Endodermal cell (in vitro differentiated cells): ENCODE results near the gene METTL24. TPM values are rescaled to one million over a fixed set of nuclear protein-coding genes. Genes with fewer than 3 reads are reported as not detected.

Experiments used
- DNase-seq: peaks from one replicate; pipeline ENCODE4 v3.0.0-alpha.2; 2017
- H3K27ac ChIP-seq: 2 replicates; pipeline ENCODE4 v1.5.1; 2013; ENCODE audit warnings: mild to moderate bottlenecking, low read depth, low read length, moderate library complexity
- H3K27me3 ChIP-seq: 2 replicates; pipeline ENCODE4 v1.6.1; 2013; ENCODE audit warnings: mild to moderate bottlenecking, low read length, moderate library complexity; ENCODE audit not compliant: insufficient read depth, control insufficient read depth, poor library complexity, severe bottlenecking
- H3K36me3 ChIP-seq: 2 replicates; pipeline ENCODE4 v1.7.0; 2013; ENCODE audit warnings: mild to moderate bottlenecking, low read length, moderate library complexity; ENCODE audit not compliant: control insufficient read depth, insufficient read depth
- H3K4me1 ChIP-seq: one replicate; pipeline ENCODE4 v1.7.0; 2013; ENCODE audit warnings: low read length; ENCODE audit not compliant: control insufficient read depth, insufficient read depth
- H3K4me3 ChIP-seq: 2 replicates; pipeline ENCODE4 v1.5.1; 2013; ENCODE audit warnings: mild to moderate bottlenecking, low read length, moderate library complexity
- H3K9ac ChIP-seq: 2 replicates; pipeline ENCODE4 v1.6.1; 2013; ENCODE audit warnings: mild to moderate bottlenecking, low read length, moderate library complexity; ENCODE audit not compliant: poor library complexity, severe bottlenecking; ENCODE audit errors: extremely low read depth
- H3K9me3 ChIP-seq: 2 replicates; pipeline ENCODE4 v1.6.1; 2013; ENCODE audit warnings: mild to moderate bottlenecking, low read length, moderate library complexity; ENCODE audit not compliant: control insufficient read depth
- H3K27ac Mint-ChIP-seq: 2 replicates; pipeline ENCODE4 v1.8.0; 2020; ENCODE audit warnings: mixed read lengths
- H3K27me3 Mint-ChIP-seq: 2 replicates; pipeline ENCODE4 v1.8.0; 2021; ENCODE audit warnings: mild to moderate bottlenecking, mixed read lengths; ENCODE audit not compliant: insufficient read depth
- H3K36me3 Mint-ChIP-seq: 2 replicates; pipeline ENCODE4 v1.8.0; 2020; ENCODE audit warnings: low read depth, mixed read lengths
- H3K4me1 Mint-ChIP-seq: 2 replicates; pipeline ENCODE4 v1.8.0; 2020; ENCODE audit warnings: mixed read lengths
- H3K4me3 Mint-ChIP-seq: 2 replicates; pipeline ENCODE4 v1.8.0; 2020; ENCODE audit warnings: mild to moderate bottlenecking, moderate library complexity, mixed read lengths
- H3K9me3 Mint-ChIP-seq: 2 replicates; pipeline ENCODE4 v1.8.0; 2020; ENCODE audit warnings: mild to moderate bottlenecking, mixed read lengths
- CTCF ChIP-seq: fragments of 200-600 bp; sonication (generic); conservative IDR thresholded peaks from 2 replicates; pipeline ENCODE4 v1.5.0; 2021; ENCODE audit warnings: antibody characterized with exemption, mild to moderate bottlenecking
- WGBS, 2 experiments: methylation state at CpG; one replicate each; pipeline versions ENCODE4 v1.1.5 to v1.1.7; 2013; ENCODE audit warnings: missing lambda C conversion rate in 2 of 2, mixed read lengths in 1 of 2; ENCODE audit not compliant: insufficient coverage in 1 of 2, insufficient read length in 1 of 2; 5-methylcytosine and 5-hydroxymethylcytosine counted together
- total RNA-seq, 2 donors: library from RNA; stranded (reverse); fragmentation: NEBNext Ultra II Directional in 1 of 2; extraction: Animal tissue kit (Norgen Biotek cat#: 25700) in 1 of 2; gene quantifications; 2 replicates in 1 of 2; 3 replicates in 1 of 2; pipeline ENCODE4 v1.2.1, GENCODE V29; 2021

Gene METTL24
- total RNA-seq, 2 donors from 2014 or later, result 0.24 to 1.3 TPM

GRCh38 chr6:110287462-110288341 is 70.4 kb downstream of the METTL24 start:
- no peak overlapping the region for H3K27ac ChIP-seq
- Mint-ChIP-seq H3K4me3 (no peak overlapping the region), H3K9me3 (peaks cover 11% of the 10 kb centered on the region), H3K27ac (no peak overlapping the region), H3K36me3 (no peaks in the 10 kb centered on the region), H3K27me3 (no peaks in the 10 kb centered on the region), H3K4me1 (peaks cover 8% of the 10 kb centered on the region)
- no peaks in the 10 kb centered on the region for H3K4me1 ChIP-seq
- H3K4me3 ChIP-seq, result no peak overlapping the region
- H3K27me3 ChIP-seq, result no peaks in the 10 kb centered on the region
- DNase-seq, result no peak
- no peaks in the 10 kb centered on the region for H3K36me3 ChIP-seq
- WGBS, 2 experiments, result 89 to 92% methylated on average over 7 to 8 of the region's 8 CpGs
- peaks cover 9% of the 10 kb centered on the region for H3K9me3 ChIP-seq
- H3K9ac ChIP-seq, result no peak overlapping the region
- no peak for TF ChIP-seq CTCF

DNA sequence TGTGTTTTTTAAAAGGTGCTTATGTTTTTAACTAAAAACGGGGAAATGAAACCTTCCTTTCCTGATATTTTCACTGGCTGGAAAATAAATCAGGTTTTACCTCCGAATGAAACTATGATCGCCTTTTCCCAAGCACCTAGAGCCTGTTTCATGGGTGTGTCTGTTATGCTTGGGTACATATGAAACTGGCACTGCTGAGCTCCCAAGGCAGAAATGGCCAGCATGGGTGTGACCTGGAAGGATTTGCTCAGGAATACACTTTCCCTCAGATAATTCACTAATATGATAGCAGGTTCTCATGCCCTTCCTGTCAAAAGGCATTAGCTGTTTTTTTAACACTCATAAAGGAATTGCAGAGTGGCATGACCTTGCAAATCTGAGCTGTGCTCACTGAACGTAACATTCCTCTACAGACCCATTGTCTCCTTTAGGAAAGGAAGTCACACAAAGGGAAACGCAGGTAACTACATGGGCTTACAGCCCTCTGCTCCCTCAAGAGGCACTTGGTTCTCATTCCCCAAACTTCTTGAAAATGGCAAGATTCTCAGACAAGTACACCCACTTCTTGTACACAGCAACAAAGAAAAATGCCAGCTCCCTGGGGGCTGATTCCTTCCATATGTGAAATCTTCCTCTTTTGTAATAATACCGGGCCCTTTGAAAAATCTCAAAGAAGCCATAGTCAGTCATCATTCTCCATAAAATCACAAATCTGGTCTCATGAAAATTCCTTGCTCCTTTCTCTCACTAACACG is 72.7 kb downstream of the METTL24 start:
- Mint-ChIP-seq H3K4me1 (peaks cover 8% of the 10 kb centered on the region), H3K36me3 (no peaks in the 10 kb centered on the region), H3K27ac (peak overlapping the region; percentile 80), H3K9me3 (peaks cover 9% of the 10 kb centered on the region), H3K4me3 (no peak overlapping the region), H3K27me3 (no peaks in the 10 kb centered on the region)
- Histone ChIP-seq H3K9ac (no peak overlapping the region), H3K4me1 (no peaks in the 10 kb centered on the region), H3K9me3 (peaks cover 4% of the 10 kb centered on the region), H3K36me3 (no peaks in the 10 kb centered on the region), H3K27me3 (no peaks in the 10 kb centered on the region), H3K27ac (no peak overlapping the region), H3K4me3 (no peak overlapping the region)
- no peak for TF ChIP-seq CTCF
- DNase-seq, result no peak
- 89 to 100% methylated on average over 4 to 7 of the region's 7 CpGs for WGBS, 2 experiments

- Mint-ChIP-seq H3K9me3 (peaks cover 5% of the 10 kb centered on the region), H3K27me3 (no peaks in the 10 kb centered on the region), H3K4me1 (peaks cover 8% of the 10 kb centered on the region), H3K4me3 (no peak overlapping the region), H3K36me3 (no peaks in the 10 kb centered on the region), H3K27ac (no peak overlapping the region)
- no peak overlapping the region for H3K4me3 ChIP-seq
- TF ChIP-seq CTCF, result no peak
- H3K9me3 ChIP-seq, result peaks cover 3% of the 10 kb centered on the region
- no peaks in the 10 kb centered on the region for H3K36me3 ChIP-seq
- H3K27me3 ChIP-seq, result no peaks in the 10 kb centered on the region
- no peaks in the 10 kb centered on the region for H3K4me1 ChIP-seq
- H3K27ac ChIP-seq, result no peak overlapping the region
- DNase-seq, result no peak
- H3K9ac ChIP-seq, result no peak overlapping the region
Measured at GRCh38 chr6:110284855-110285254, 73.3 kb downstream of the METTL24 start.
